ENCODE data around the gene ISLR.

Gene ISLR

DNA sequence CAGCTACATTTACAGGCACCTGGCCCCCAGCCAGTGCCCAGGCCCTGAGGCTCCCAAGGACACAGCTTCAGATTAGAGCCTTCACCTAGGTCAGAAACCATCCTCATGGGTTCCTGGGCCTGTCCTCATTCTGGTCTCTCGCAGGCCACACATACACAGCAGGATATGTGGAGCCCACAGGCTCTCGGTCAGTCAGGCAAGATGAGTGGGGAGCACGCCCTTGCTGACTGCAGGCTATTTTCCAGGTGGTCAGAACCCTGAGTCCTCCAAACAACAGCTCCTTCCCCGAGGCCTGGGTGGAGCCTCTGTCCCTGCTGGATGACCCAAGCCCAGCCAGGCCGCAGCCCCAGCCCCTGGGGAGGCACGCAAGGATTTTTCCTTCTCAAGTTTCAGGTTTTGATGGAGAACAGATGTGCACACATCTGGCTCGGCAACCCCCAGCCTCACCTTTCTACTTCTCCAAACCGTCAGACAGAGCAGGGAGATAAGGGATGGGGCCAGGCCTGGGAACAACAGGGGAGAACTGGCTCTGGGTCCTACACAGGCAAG lies 27.4 kb downstream of the ISLR start:
- H3K27ac ChIP-seq (replicated peaks): no peak overlapping the region
- TF ChIP-seq SPI1 (IDR thresholded peaks at IDR 0.05; ENCODE audit: borderline replicate concordance, low read depth) (no peak), GABPA (IDR thresholded peaks at IDR 0.05; ENCODE audit: low read depth) (no peak), POLR2AphosphoS5 (IDR thresholded peaks at IDR 0.05; ENCODE audit: low read depth) (no peak)
- TF ChIP-seq, protein P1, sequence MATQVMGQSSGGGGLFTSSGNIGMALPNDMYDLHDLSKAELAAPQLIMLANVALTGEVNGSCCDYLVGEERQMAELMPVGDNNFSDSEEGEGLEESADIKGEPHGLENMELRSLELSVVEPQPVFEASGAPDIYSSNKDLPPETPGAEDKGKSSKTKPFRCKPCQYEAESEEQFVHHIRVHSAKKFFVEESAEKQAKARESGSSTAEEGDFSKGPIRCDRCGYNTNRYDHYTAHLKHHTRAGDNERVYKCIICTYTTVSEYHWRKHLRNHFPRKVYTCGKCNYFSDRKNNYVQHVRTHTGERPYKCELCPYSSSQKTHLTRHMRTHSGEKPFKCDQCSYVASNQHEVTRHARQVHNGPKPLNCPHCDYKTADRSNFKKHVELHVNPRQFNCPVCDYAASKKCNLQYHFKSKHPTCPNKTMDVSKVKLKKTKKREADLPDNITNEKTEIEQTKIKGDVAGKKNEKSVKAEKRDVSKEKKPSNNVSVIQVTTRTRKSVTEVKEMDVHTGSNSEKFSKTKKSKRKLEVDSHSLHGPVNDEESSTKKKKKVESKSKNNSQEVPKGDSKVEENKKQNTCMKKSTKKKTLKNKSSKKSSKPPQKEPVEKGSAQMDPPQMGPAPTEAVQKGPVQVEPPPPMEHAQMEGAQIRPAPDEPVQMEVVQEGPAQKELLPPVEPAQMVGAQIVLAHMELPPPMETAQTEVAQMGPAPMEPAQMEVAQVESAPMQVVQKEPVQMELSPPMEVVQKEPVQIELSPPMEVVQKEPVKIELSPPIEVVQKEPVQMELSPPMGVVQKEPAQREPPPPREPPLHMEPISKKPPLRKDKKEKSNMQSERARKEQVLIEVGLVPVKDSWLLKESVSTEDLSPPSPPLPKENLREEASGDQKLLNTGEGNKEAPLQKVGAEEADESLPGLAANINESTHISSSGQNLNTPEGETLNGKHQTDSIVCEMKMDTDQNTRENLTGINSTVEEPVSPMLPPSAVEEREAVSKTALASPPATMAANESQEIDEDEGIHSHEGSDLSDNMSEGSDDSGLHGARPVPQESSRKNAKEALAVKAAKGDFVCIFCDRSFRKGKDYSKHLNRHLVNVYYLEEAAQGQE (IDR thresholded peaks at IDR 0.05; ENCODE audit: insufficient replicate concordance, low read depth): no peak
- TF ChIP-seq, protein P2, sequence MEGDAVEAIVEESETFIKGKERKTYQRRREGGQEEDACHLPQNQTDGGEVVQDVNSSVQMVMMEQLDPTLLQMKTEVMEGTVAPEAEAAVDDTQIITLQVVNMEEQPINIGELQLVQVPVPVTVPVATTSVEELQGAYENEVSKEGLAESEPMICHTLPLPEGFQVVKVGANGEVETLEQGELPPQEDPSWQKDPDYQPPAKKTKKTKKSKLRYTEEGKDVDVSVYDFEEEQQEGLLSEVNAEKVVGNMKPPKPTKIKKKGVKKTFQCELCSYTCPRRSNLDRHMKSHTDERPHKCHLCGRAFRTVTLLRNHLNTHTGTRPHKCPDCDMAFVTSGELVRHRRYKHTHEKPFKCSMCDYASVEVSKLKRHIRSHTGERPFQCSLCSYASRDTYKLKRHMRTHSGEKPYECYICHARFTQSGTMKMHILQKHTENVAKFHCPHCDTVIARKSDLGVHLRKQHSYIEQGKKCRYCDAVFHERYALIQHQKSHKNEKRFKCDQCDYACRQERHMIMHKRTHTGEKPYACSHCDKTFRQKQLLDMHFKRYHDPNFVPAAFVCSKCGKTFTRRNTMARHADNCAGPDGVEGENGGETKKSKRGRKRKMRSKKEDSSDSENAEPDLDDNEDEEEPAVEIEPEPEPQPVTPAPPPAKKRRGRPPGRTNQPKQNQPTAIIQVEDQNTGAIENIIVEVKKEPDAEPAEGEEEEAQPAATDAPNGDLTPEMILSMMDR (IDR thresholded peaks at IDR 0.05; ENCODE audit: insufficient read depth, low read length): no peak
- no peak for DNase-seq (ENCODE audit: low read depth in 1 of 2, low spot score in 1 of 2)

DNA sequence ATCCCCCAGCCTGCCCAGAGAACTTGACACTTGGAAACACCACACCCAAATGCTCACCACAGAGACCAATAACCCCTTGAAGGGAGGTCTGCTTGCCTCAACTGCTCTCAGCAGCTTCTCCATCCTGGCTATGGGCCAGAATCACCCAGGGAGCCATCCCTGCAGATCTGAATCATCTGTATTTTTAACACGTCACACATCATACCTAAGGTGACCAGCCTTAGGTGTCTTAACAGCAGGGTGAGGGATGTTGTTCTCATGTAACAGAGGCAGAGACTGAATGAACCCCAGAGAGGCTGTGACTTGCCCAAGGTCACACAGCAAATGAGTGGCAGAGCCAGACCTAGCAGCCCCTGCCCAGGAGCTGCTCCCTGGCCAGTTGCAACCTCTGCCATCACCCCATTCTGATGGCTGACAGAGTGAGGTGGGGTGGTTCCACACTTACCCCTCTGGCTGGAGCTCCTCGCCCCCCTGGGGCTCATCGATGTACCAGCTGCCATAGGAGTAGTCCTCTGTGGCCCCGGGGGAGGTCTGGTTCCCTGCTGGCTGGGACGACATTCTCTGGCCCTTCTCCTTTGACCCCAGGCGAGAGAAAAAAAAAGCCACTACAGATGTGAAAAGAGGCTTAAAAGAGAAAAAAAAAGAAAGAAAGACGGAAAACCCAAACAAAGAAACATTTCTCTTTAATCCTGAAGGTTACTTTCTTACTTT lies 28.4 kb downstream of the ISLR start:
- no peak overlapping the region for H3K27ac ChIP-seq (replicated peaks)
- no peaks in the 10 kb centered on the region for H3K27me3 ChIP-seq (ENCODE audit: insufficient read depth, poor library complexity, severe bottlenecking)
- TF ChIP-seq, protein P2 (IDR thresholded peaks at IDR 0.05; ENCODE audit: insufficient read depth, low read length): no peak
- TF ChIP-seq POLR2AphosphoS5 (IDR thresholded peaks at IDR 0.05; ENCODE audit: low read depth) (no peak), SPI1 (IDR thresholded peaks at IDR 0.05; ENCODE audit: borderline replicate concordance, low read depth) (no peak)
- no peak overlapping the region for H3K4me3 ChIP-seq (replicated peaks; ENCODE audit: insufficient read depth, low read length)
- no peak for DNase-seq (ENCODE audit: low read depth in 1 of 2, low spot score in 1 of 2)

More for the DNA sequence above, 27.4 kb downstream of the ISLR start:
- no peaks in the 10 kb centered on the region for H3K27me3 ChIP-seq (ENCODE audit: insufficient read depth, poor library complexity, severe bottlenecking)
- H3K4me3 ChIP-seq (replicated peaks; ENCODE audit: insufficient read depth, low read length): no peak overlapping the region

DNA sequence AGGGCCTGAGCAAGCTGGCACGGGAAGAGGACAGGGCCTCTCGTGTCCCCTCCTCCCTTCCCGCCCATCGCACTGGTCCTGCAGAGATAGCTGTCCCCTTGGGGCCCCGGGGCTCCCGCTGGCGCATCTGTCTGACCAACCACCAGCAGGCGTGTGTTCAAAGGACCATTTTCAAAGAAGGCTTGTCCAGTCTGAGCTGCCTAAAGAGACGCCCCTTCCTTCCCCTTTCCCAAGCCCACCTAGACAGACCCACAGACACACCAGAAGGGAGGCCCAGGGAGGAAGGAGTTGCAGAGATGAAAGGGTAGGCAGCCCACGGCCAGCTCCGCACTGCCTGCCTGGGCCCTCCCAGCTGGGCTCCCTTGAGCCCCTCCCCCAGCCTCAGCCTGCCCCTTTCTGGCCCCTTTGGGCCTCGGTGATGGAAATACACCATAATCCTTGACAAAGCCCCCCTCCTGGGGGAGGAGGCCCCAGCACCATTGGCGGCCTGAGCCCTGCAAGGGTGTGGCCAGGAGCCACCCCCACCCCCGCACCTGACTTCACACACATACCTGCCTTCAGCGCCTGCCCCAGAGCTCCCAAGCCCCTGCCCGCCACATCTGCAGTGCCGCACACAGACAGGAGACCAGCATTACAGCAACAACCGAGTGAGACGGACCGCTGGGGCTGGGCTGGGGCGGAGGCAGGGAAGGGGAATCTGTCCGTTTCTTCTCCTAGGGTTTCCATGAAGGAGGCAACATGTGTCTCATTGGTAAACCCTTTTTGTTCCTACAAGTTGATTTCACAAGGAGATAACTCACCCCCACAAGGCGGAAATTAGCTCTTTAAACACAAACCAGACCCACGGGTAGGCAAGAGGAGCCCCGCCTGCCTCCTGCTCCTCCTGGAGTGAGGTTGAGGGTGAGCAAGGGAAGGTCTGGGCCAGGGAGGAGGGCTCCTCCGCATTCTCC lies 29.2 kb downstream of the ISLR start, which contains the start of gene STRA6:
Gene STRA6 (minus strand): TSS at position 336 of the 950 bp plus-strand sequence. CDS start 520 bp downstream, outside the sequence.
- DNase-seq (ENCODE audit: low read depth in 1 of 2, low spot score in 1 of 2): no peak
- Histone ChIP-seq H3K4me3 (replicated peaks; ENCODE audit: insufficient read depth, low read length) (no peak within 1 kb of the TSS), H3K27ac (replicated peaks) (no peak within 1 kb of the TSS), H3K27me3 (ENCODE audit: insufficient read depth, poor library complexity, severe bottlenecking) (peaks cover 3% of the 10 kb centered on the region)
- TF ChIP-seq, protein P1 (IDR thresholded peaks at IDR 0.05; ENCODE audit: insufficient replicate concordance, low read depth): no peak

DNA sequence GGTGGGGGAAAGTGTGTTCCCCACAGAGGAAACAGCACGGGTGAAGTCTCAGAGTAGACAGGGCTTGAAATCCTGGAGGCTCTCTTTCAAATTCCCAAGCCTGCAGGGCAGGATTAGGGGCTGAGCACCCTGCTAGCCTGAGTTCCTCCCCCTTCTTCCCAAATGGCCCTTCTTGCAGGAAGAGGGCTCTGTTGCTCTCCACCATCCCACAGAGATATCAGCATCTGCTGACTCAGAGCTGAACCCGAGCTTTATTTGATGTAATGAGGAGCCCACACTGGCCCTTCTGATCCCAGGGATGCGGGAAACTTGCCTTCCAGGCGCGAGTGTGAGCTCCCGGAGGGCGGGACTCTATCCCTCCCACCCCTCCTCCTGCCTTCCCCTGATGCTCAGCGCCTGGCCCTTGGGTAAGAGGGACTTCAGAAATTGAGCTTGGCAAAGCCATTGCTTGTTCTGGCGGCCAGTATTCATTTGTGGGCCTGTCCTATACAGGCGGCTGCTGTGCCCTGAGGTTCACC lies 30.5 kb downstream of the ISLR start:
- Histone ChIP-seq H3K4me3 (replicated peaks; ENCODE audit: insufficient read depth, low read length) (no peak overlapping the region), H3K27ac (replicated peaks) (no peak overlapping the region), H3K27me3 (ENCODE audit: insufficient read depth, poor library complexity, severe bottlenecking) (peaks cover 5% of the 10 kb centered on the region)
- DNase-seq (ENCODE audit: low read depth in 1 of 2, low spot score in 1 of 2): no peak
- TF ChIP-seq SPI1 (IDR thresholded peaks at IDR 0.05; ENCODE audit: borderline replicate concordance, low read depth) (no peak), POLR2AphosphoS5 (IDR thresholded peaks at IDR 0.05; ENCODE audit: low read depth) (no peak), GABPA (IDR thresholded peaks at IDR 0.05; ENCODE audit: low read depth) (no peak)
- TF ChIP-seq, protein P1 (IDR thresholded peaks at IDR 0.05; ENCODE audit: insufficient replicate concordance, low read depth): no peak
- TF ChIP-seq, protein P2 (IDR thresholded peaks at IDR 0.05; ENCODE audit: insufficient read depth, low read length): no peak

Data from HL-60 (cell line).